Peyer's patch (tissue), 4 donors: ENCODE results near the gene CEP164. TPM values are rescaled to one million over a fixed set of nuclear protein-coding genes. Genes with fewer than 3 reads are reported as not detected.
"Not testable (repeated sequence)": the region's sequence is repeated elsewhere in the genome, so short reads cannot be mapped to it uniquely, and the experiment has no call there.

Experiments
- DNase-seq, 3 donors: peaks; one replicate each; pipeline ENCODE4 v3.0.0-alpha.2; 2017 to 2019
- H3K27ac ChIP-seq, 4 donors: fragments of 200-600 bp; sonication (generic); one replicate each; pipeline ENCODE4 v1.5.1; 2016 to 2019
- H3K27me3 ChIP-seq, 2 donors: fragments of 200-600 bp; sonication (generic); one replicate each; pipeline ENCODE4 v1.5.1; 2019
- H3K36me3 ChIP-seq, 3 donors: fragments of 200-600 bp; sonication (generic); one replicate each; pipeline ENCODE4 v1.5.1; 2016 to 2019
- H3K4me1 ChIP-seq, 4 donors: fragments of 200-600 bp; sonication (generic); one replicate each; pipeline ENCODE4 v1.5.1; 2016 to 2019
- H3K4me3 ChIP-seq, 4 donors: fragments of 200-600 bp; sonication (generic); 1 replicate in 3 of 4; 2 replicates in 1 of 4; pipeline ENCODE4 v1.5.1; 2016 to 2019; ENCODE audit warnings: mild to moderate bottlenecking in 1 of 4
- H3K9me3 ChIP-seq, 4 donors: fragments of 200-600 bp; sonication (generic); one replicate each; pipeline ENCODE4 v1.5.1; 2016 to 2019; ENCODE audit warnings: mild to moderate bottlenecking in 1 of 4
- CTCF ChIP-seq, 6 experiments: fragments of 450-650 bp in 4 of 6; fragments of 200-600 bp in 2 of 6; sonication (generic) in 1 of 6; IDR thresholded peaks; one replicate each; pipeline ENCODE4 v1.5.1; 2017 to 2019; ENCODE audit warnings: antibody characterized with exemption in 6 of 6, mild to moderate bottlenecking in 3 of 6, moderate library complexity in 1 of 6
- POLR2A ChIP-seq, 2 donors: fragments of 450-650 bp; IDR thresholded peaks; one replicate each; pipeline ENCODE4 v1.5.1; 2017; ENCODE audit warnings: antibody characterized with exemption in 2 of 2, mild to moderate bottlenecking in 2 of 2, moderate library complexity in 2 of 2
- total RNA-seq, 4 donors: library from RNA; depleted of rRNA; stranded (reverse); fragments of >200 nt; gene quantifications; one replicate each; pipeline ENCODE4 v1.1.0, GENCODE V29; 2016

The CEP164 gene
- total RNA-seq, 4 donors from 2014 or later = 12.3 to 45.4 (median 27.2) TPM

DNA sequence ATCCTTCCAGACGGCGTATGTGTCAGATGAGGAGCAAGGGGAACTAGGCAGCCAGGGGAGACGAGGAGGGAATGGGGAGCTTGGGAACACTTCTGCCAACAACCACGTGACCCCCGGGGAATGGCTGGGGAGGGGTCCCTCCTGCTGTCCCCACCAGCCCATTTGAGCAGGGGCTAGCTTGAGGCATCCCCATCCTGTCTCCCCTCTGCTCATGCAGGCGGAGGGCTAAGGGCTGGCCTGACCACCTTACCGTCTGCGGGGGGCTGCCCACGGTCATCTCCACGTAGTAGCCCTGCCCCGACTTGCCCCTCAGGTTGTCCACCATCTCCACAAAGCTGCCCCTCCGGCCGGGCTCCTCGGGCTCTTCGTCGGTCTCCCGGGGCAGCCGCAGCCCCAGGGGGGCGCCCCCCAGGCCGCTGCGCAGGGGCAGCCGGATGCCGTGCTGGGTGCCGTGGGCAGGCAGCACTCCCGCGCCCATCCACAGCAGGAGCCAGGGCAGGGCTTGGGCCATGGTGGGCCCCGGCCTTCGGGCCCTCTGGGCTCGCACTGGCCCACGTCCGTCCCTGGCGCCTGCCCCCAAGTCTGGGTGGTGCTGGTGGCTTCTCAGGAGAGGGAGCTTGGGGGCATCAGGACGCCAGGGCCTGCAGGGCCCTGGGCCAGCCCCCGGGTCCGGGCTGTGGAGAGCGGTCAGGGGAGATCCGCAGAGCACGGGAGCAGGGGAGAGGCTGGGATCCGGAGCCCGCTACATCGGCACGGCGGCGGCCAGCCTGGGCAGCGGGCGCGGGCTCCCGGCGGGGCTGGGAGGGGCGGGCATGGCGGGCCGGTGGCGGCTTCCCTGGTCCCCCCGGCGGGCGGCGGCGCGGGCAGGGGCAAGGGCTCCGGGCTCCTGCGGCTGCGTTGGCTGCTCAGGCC, 12.1 kb upstream of the CEP164 start:
- Histone ChIP-seq H3K27ac (peak overlapping the region in 3 of 4 donors; percentile 41 to 57 (median 46)), H3K27me3 (no peaks in the 10 kb centered on the region), H3K4me3 (peak overlapping the region; percentile 43 to 95 (median 81)), H3K36me3 (no peaks in the 10 kb centered on the region), H3K4me1 (peaks cover 5 to 20% (median 12%) of the 10 kb centered on the region in 4 donors), H3K9me3 (no peaks in the 10 kb centered on the region)
- TF ChIP-seq POLR2A (IDR thresholded peaks at IDR 0.05) (no peak), CTCF (IDR thresholded peaks at IDR 0.05) (no peak)
- no peak for DNase-seq

- Histone ChIP-seq H3K27ac (peak within 1 kb of the TSS in 3 of 4 donors; percentile 41 to 57 (median 46)), H3K4me1 (peaks cover 5 to 20% (median 12%) of the 10 kb centered on the region in 4 donors), H3K9me3 (no peaks in the 10 kb centered on the region), H3K4me3 (peak within 1 kb of the TSS; percentile 43 to 95 (median 81)), H3K36me3 (no peaks in the 10 kb centered on the region), H3K27me3 (no peaks in the 10 kb centered on the region)
- peak; percentile 21 to 78 (median 77) for DNase-seq
- no peak for TF ChIP-seq CTCF (IDR thresholded peaks at IDR 0.05)
- TF ChIP-seq POLR2A (IDR thresholded peaks at IDR 0.05) = peak; percentile 11 to 34
These were observed 11.3 kb upstream of the CEP164 start, which contains the start of gene BACE1 for GRCh38 chr11:117316197-117316961. Gene BACE1, minus strand, starts transcription at chr11:117316256. Its CDS starts 461 bp downstream, at chr11:117315795.

DNA sequence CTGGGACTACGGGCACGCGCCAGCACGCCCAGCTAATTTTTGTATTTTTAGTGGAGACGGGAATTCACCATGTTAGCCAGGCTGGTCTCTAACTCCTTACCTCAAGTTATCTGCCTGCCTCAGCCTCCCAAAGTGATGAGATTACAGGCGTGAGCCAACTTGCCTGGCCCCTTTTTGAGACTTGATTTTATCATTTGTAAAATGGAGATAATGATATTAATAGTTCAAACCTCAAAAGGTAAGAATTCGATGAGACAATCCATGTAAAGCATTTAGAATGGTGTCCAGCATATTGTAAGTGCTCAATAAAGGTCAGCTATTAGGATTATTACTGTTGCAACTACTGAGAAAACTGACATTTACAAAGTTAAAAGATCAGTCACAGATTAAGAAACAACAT, 8.9 kb upstream of the CEP164 start:
- Histone ChIP-seq H3K27ac (no peak overlapping the region), H3K4me1 (peaks cover 5 to 20% (median 12%) of the 10 kb centered on the region in 4 donors), H3K9me3 (no peaks in the 10 kb centered on the region), H3K36me3 (no peaks in the 10 kb centered on the region), H3K4me3 (no peak overlapping the region), H3K27me3 (no peaks in the 10 kb centered on the region)
- TF ChIP-seq CTCF (IDR thresholded peaks at IDR 0.05) (no peak), POLR2A (IDR thresholded peaks at IDR 0.05) (no peak)
- no peak for DNase-seq

GRCh38 chr11:117319214-117319840, 8.3 kb upstream of the CEP164 start:
- no peak for DNase-seq
- no peak for TF ChIP-seq POLR2A (IDR thresholded peaks at IDR 0.05)
- Histone ChIP-seq H3K4me1 (peaks cover 5 to 20% (median 11%) of the 10 kb centered on the region in 4 donors), H3K36me3 (no peaks in the 10 kb centered on the region), H3K9me3 (no peaks in the 10 kb centered on the region), H3K27ac (no peak overlapping the region), H3K27me3 (no peaks in the 10 kb centered on the region), H3K4me3 (no peak overlapping the region)

DNA sequence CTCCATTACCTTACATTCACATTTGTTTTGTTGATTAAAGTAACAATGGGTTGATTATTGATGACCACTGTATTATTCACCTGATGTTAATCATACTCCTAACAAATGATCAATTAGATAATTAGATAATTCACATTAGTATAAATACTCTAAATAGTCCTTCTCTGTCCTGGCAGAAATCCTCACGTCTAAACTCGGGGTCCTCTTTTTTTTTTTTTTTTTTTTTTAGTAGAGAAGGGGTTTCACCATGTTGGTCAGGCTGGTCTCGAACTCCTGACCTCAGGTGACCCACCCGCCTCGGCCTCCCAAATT, 443 bp upstream of the CEP164 start:
- H3K27me3 ChIP-seq, DNase-seq, H3K36me3 ChIP-seq, H3K9me3 ChIP-seq: not testable (repeated sequence)
- Histone ChIP-seq H3K4me3 (peak overlapping the region; percentile 74 to 91 (median 80)), H3K4me1 (peaks cover 0 to 12% (median 0%) of the 10 kb centered on the region in 4 donors), H3K27ac (peak overlapping the region in 3 of 4 donors; percentile 87 to 95 (median 90))

- TF ChIP-seq POLR2A (IDR thresholded peaks at IDR 0.05) = no peak
- no peak for TF ChIP-seq CTCF (IDR thresholded peaks at IDR 0.05)
- Histone ChIP-seq H3K27ac (peak overlapping the region; percentile 82 to 95 (median 88)), H3K4me3 (peak overlapping the region; percentile 74 to 91 (median 80)), H3K9me3 (no peaks in the 10 kb centered on the region), H3K27me3 (no peaks in the 10 kb centered on the region), H3K36me3 (no peaks in the 10 kb centered on the region), H3K4me1 (peaks cover 0 to 12% (median 0%) of the 10 kb centered on the region in 4 donors)
- DNase-seq = peak in 1 of 3 donors; percentile 53
These were observed 839 bp downstream of the CEP164 start for GRCh38 chr11:117328375-117329010.
